Ovary (tissue), 9 donors: ENCODE measurements around the gene SIX5. TPM values are rescaled to one million over a fixed set of nuclear protein-coding genes. Genes with fewer than 3 reads are reported as not detected.

ENCODE experiments used
- DNase-seq, 5 donors: peaks; one replicate each; pipeline ENCODE4 v3.0.0-alpha.2; 2019 to 2020
- H3K27ac ChIP-seq, 2 donors: fragments of 200-600 bp; one replicate each; pipeline versions ENCODE4 v1.5.1 to v1.8.0; 2019 to 2022
- H3K27me3 ChIP-seq: fragments of 200-600 bp; one replicate; pipeline ENCODE4 v1.8.0; 2022
- H3K36me3 ChIP-seq: fragments of 200-600 bp; sonication (generic); one replicate; pipeline ENCODE4 v1.5.1; 2019
- H3K4me1 ChIP-seq: one replicate; pipeline ENCODE4 v1.8.1; 2013; ENCODE audit warnings: mild to moderate bottlenecking, moderate library complexity; ENCODE audit not compliant: insufficient read depth
- H3K4me3 ChIP-seq: fragments of 200-600 bp; sonication (generic); one replicate; pipeline ENCODE4 v1.5.1; 2017
- H3K9me3 ChIP-seq, 2 donors: fragments of 200-600 bp in 1 of 2; sonication (generic) in 1 of 2; one replicate each; pipeline versions ENCODE4 v1.5.1 to v1.8.1; 2013 to 2019; ENCODE audit warnings: mild to moderate bottlenecking in 1 of 2, moderate library complexity in 1 of 2
- EP300 ChIP-seq: sonication (generic); formaldehyde crosslinking; IDR thresholded peaks from one replicate; pipeline ENCODE4 v1.6.1; 2017; ENCODE audit warnings: antibody characterized with exemption
- POLR2A ChIP-seq: fragments of 450-650 bp; IDR thresholded peaks from one replicate; pipeline ENCODE4 v1.6.1; 2017; ENCODE audit warnings: antibody characterized with exemption, mild to moderate bottlenecking, moderate library complexity
- WGBS, 3 donors: extraction: QIAGEN DNeasy Blood & Tissue Kit in 1 of 3; methylation state at CpG; one replicate each; pipeline versions ENCODE4 v1.1.5 to v1.1.7; 2013 to 2017; 5-methylcytosine and 5-hydroxymethylcytosine counted together
- intact Hi-C, 4 donors: fragments of 100-400 bp; cut with DNase I; formaldehyde crosslinking; loops; one replicate each; pipeline versions ENCODE4 v1.11.0 to v1.15.1; 2022 to 2023
- polyA plus RNA-seq, 2 donors: library from polyadenylated mRNA; stranded (reverse); fragments of 200-250 nt in 1 of 2; fragments of 350-450 nt in 1 of 2; fragmentation: Illumina TruSeq in 1 of 2; extraction: RNeasy Lipid Tissue Mini Kit (QIAGEN cat#74804) in 1 of 2; gene quantifications; one replicate each; pipeline ENCODE4 v1.2.3, GENCODE V29; 2013 to 2014
- total RNA-seq, 7 donors: library from RNA; depleted of rRNA in 2 of 7; stranded (reverse); fragments of >200 nt in 2 of 7; fragmentation: NEBNext Ultra II Directional in 3 of 7; extraction: Animal tissue kit (Norgen Biotek cat#: 25700) in 3 of 7; gene quantifications; one replicate each; pipeline versions ENCODE4 v1.1.0 to v1.2.4, GENCODE V29; 2016 to 2023
- TF ChIP-seq, protein P1 (sequence below), 3 donors: fragments of 450-650 bp in 2 of 3; fragments of 200-600 bp in 1 of 3; IDR thresholded peaks; one replicate each; pipeline versions ENCODE4 v1.5.1 to v1.8.0; 2016 to 2022; ENCODE audit warnings: antibody characterized with exemption in 3 of 3, mild to moderate bottlenecking in 1 of 3
- donor health status: DM: no; HTN: no; CAD: no; lungs with moderate emphysema.
- donor health status: DM: no; HTN: no; CAD: no.
- donor health status: Bipolar disorder and iron deficiency.
- donor health status: DM: yes; HTN: yes; CAD: no.
- donor health status: DM: no; HTN: no; CAD: no.
- donor health status: DM: yes; HTN: yes; CAD: no.

SIX5 gene
- total and polyA plus RNA-seq, 9 donors, result 5.4 to 64.4 (median 43.5) TPM

DNA sequence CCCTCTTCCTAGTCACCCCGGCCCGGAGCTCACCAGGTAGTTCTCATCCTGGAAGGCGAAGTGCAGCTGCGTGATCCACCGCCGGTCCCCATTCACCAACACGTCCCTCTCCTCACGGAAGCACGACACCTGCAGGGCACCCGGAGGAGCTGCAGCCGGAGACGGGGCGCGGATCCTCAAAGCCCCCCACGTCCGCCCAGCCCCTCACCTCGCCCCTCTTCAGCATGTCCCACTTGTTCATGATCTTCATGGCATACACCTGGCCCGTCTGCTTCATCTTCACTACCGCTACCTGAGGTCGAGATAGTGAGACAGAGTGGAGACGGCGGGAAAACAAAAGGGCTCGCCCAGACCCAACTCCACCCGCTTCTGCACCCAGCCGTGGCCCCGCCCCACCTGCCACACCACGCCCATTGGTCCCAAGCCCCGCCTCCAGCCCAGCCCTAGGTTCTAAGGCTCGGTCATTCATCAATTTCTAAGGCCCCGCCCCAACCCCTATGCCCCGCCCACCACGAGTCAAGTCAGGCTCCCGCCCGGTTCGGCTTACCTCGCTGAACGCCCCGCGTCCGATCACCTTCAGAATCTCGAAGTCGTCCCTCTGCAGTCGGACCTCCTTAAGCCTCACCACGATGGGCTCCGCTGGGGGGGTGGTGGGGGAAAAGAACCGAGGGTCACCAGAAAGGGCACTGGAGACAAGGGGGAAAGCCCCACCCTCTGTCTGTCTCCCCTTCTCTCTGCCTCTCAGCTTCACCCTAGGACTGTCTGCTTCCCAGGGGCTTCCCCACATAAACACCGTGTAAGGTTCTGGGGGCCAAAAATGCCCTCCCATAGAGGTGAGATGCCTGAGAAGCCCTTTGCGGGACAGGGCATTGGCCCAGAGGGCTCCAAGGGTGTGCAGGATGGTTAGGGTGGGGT lies 10.4 kb upstream of the SIX5 start:
- intact Hi-C loops, result loop anchor here in 1 of 4 donors (5.0 kb wide), 1 partner anchor 272 kb away; the partner anchor contains the start of gene VASP
- WGBS, 3 donors, result 13 to 15% (median 15%) methylated on average over 48 of the region's 48 CpGs
- peaks cover 17% of the 10 kb centered on the region for H3K4me1 ChIP-seq

DNA sequence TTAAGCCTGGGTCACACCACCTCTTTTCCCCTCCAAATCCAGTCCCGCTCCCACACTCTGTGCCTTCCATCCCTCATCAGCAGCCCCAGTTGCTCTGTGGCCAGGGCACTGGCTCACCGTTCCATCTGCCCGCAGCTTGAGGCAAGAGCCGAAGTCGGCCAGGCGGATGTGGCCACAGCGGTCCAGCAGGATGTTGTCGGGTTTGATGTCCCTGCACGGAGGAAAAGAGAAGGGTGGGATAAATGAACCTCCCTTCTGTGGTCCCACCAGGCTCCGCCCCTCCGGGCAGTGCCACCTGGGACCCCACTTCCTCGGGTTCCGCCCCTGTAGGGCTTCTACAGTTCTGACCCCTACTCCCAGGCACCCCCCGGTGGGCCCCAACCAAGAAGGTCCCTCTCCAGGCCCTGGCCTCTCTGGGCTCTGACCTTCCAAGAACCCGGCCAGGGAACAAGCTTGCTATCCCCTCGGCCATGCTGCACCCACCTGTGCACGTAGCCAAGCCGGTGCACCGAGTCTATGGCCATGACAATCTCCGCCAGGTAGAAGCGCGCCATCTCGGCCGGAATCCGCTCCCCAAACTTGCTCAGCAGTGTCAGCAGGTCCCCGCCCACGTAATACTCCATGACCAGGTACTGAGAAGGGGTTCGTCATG lies 9.1 kb upstream of the SIX5 start:
- WGBS, 3 donors, result 91 to 92% (median 91%) methylated on average over 28 of the region's 28 CpGs
- Histone ChIP-seq H3K27me3 (no peaks in the 10 kb centered on the region), H3K27ac (no peak overlapping the region), H3K36me3 (no peaks in the 10 kb centered on the region), H3K9me3 (no peaks in the 10 kb centered on the region), H3K4me3 (no peak overlapping the region), H3K4me1 (peaks cover 15% of the 10 kb centered on the region)
- intact Hi-C loops, result no loop called here
- TF ChIP-seq EP300 (no peak), POLR2A (no peak)
- TF ChIP-seq, protein P1, sequence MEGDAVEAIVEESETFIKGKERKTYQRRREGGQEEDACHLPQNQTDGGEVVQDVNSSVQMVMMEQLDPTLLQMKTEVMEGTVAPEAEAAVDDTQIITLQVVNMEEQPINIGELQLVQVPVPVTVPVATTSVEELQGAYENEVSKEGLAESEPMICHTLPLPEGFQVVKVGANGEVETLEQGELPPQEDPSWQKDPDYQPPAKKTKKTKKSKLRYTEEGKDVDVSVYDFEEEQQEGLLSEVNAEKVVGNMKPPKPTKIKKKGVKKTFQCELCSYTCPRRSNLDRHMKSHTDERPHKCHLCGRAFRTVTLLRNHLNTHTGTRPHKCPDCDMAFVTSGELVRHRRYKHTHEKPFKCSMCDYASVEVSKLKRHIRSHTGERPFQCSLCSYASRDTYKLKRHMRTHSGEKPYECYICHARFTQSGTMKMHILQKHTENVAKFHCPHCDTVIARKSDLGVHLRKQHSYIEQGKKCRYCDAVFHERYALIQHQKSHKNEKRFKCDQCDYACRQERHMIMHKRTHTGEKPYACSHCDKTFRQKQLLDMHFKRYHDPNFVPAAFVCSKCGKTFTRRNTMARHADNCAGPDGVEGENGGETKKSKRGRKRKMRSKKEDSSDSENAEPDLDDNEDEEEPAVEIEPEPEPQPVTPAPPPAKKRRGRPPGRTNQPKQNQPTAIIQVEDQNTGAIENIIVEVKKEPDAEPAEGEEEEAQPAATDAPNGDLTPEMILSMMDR (IDR thresholded peaks at IDR 0.05), result no peak
- DNase-seq, result peak; percentile 29 to 54 (median 49)

More for the DNA sequence above, 10.4 kb upstream of the SIX5 start:
- H3K36me3 ChIP-seq, result no peaks in the 10 kb centered on the region
- H3K9me3 ChIP-seq, result no peaks in the 10 kb centered on the region
- no peaks in the 10 kb centered on the region for H3K27me3 ChIP-seq
- peak overlapping the region in 1 of 2 donors; percentile 12 for H3K27ac ChIP-seq
- DNase-seq, result peak; percentile 90 to 97 (median 95)
- TF ChIP-seq, protein P1 (IDR thresholded peaks at IDR 0.05), result peak; percentile 49 to 68 (median 60)
- no peak for TF ChIP-seq EP300
- H3K4me3 ChIP-seq, result peak overlapping the region; percentile 50

- intact Hi-C loops, result no loop called here
- DNase-seq, result peak in 3 of 5 donors; percentile 30 to 41 (median 41)
- H3K4me1 ChIP-seq, result peaks cover 15% of the 10 kb centered on the region
- no peaks in the 10 kb centered on the region for H3K9me3 ChIP-seq
- TF ChIP-seq POLR2A (no peak), EP300 (no peak)
- TF ChIP-seq, protein P1 (IDR thresholded peaks at IDR 0.05), result no peak
- H3K27me3 ChIP-seq, result no peaks in the 10 kb centered on the region
- no peak overlapping the region for H3K4me3 ChIP-seq
- WGBS, 3 donors, result 91 to 93% (median 93%) methylated on average over 32 to 34 of the region's 34 CpGs
- H3K27ac ChIP-seq, result no peak overlapping the region
- H3K36me3 ChIP-seq, result no peaks in the 10 kb centered on the region
Measured at GRCh38 chr19:45777395-45777961, 8.4 kb upstream of the SIX5 start.

DNA sequence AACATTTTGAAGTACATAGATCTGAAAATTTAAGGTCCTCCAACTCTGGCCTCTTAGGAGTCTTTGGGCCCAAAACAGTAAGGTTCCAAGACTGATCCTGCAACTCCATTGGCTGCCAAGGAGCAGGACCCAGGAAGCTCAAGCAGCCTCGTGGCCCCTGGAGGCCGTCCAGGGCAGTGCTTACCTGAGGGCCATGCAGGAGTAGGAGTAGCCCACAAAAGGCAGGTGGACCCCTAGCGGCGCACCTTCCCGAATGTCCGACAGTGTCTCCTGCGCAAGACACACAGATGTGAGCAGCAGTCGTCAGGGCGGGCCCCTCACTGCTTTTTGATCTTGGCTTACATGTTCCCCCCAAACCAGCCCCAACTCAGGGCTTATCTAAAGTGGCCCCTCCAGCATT lies 5.7 kb upstream of the SIX5 start:
- intact Hi-C loops, result no loop called here
- 86 to 88% (median 87%) methylated on average over 9 of the region's 9 CpGs for WGBS, 3 donors
- H3K36me3 ChIP-seq, result no peaks in the 10 kb centered on the region
- H3K4me3 ChIP-seq, result no peak overlapping the region
- no peaks in the 10 kb centered on the region for H3K27me3 ChIP-seq
- no peak overlapping the region for H3K27ac ChIP-seq
- peaks cover 6% of the 10 kb centered on the region for H3K4me1 ChIP-seq
- peak in 3 of 5 donors; percentile 32 to 44 (median 38) for DNase-seq
- TF ChIP-seq POLR2A, result no peak
- TF ChIP-seq EP300, result no peak
- TF ChIP-seq, protein P1 (IDR thresholded peaks at IDR 0.05), result no peak
- no peaks in the 10 kb centered on the region for H3K9me3 ChIP-seq
